Astrocyte (in vitro differentiated cells and primary cell): ENCODE data around the gene PTPRM.

ENCODE experiments used
- EZH2 ChIP-seq: IDR thresholded peaks from 2 replicates; pipeline ENCODE4 v1.6.1; 2012; ENCODE audit warnings: mild to moderate bottlenecking, low read length, inconsistent platforms; ENCODE audit not compliant: insufficient read depth
- TF ChIP-seq, protein P1 (sequence below): IDR thresholded peaks from 2 replicates; pipeline ENCODE4 v1.5.1; 2011; ENCODE audit warnings: low read depth, mild to moderate bottlenecking, inconsistent platforms, low read length, moderate library complexity; ENCODE audit not compliant: insufficient read depth

DNA sequence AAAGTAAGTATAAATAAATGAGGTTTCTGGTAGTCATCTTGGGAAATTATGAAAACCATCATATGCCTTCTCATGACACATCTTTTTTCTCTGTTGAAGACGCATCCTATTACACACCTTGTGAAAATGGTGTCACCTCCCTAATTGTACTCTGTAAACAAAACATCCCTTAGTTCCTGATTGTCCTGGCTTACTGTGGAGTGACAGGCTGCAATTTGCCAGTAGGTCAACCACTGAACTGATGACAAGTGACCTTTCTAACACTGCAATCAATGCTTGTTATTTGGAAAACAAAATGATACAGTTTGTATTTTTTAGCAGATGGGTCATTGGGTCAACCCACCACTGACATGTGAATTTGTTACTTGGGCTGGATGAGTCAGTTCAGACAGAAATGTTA, 219.5 kb downstream of the PTPRM start:
- TF ChIP-seq, protein P1, sequence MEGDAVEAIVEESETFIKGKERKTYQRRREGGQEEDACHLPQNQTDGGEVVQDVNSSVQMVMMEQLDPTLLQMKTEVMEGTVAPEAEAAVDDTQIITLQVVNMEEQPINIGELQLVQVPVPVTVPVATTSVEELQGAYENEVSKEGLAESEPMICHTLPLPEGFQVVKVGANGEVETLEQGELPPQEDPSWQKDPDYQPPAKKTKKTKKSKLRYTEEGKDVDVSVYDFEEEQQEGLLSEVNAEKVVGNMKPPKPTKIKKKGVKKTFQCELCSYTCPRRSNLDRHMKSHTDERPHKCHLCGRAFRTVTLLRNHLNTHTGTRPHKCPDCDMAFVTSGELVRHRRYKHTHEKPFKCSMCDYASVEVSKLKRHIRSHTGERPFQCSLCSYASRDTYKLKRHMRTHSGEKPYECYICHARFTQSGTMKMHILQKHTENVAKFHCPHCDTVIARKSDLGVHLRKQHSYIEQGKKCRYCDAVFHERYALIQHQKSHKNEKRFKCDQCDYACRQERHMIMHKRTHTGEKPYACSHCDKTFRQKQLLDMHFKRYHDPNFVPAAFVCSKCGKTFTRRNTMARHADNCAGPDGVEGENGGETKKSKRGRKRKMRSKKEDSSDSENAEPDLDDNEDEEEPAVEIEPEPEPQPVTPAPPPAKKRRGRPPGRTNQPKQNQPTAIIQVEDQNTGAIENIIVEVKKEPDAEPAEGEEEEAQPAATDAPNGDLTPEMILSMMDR = no peak
- no peak for TF ChIP-seq EZH2
